ENCODE results near the gene PTPRN2. TPM values are rescaled to one million over a fixed set of nuclear protein-coding genes. Genes with fewer than 3 reads are reported as not detected.
A peak's percentile ranks its signal among the peaks of the same experiment; 100 is the strongest.
"Not testable (repeated sequence)": the region's sequence is repeated elsewhere in the genome, so short reads cannot be mapped to it uniquely, and the experiment has no call there.

PTPRN2 gene
- total RNA-seq, 1 experiment from 2014 or later, result 1.2 TPM

DNA sequence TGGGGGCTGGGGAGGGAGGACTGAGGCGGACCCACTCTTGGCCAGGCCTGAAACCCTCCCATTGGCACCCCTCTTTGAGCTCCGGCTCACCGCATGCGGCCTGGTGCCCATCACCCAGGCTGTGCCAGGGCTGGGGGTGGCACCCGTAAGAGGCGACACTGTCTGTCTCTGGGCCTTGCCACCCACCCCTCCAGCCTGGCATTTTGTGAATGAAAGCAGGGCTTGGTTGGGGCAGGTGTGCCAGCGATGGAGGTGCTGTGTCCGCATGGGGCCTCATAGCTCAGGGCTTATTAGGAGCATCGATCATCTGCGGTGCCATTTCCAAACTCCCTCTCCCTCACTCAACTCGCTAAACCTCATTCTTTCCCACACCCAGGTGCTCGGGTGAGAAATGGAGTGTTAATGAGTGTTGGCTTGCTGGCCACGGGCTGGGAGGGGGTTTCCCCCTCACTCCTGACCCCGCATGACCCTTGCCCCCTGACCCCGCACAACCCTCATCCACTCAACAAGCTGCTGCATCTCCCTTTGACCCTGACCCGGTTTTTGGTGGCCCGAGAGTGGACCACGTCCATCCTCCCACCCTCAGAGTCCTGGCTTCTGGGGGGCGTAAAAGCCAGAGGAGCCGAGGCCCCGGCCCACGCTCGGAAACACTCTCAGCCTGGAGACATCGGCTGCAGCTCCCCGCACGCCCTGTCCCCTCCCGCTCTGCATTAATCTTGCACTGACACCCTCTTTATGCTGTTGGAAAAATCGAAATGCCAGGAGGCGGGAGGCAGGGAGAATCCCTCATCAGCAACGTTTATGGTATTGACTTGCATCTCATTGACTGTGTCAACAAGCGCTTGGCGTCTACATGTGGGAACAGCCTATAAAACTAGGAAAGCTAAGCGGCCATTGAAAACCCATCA is 1089.6 kb downstream of the PTPRN2 start:
- Histone ChIP-seq H3K9me3 (replicated peaks) (no peaks in the 10 kb centered on the region), H3K36me3 (no peaks in the 10 kb centered on the region), H3K4me3 (no peak overlapping the region), H3K27me3 (replicated peaks) (no peaks in the 10 kb centered on the region), H3K4me1 (replicated peaks) (no peaks in the 10 kb centered on the region), H3K27ac (no peak overlapping the region)
- peak in 1 of 2 experiments; percentile 32 for DNase-seq (ENCODE audit: low read depth in 1 of 2, low spot score in 2 of 2)

DNA sequence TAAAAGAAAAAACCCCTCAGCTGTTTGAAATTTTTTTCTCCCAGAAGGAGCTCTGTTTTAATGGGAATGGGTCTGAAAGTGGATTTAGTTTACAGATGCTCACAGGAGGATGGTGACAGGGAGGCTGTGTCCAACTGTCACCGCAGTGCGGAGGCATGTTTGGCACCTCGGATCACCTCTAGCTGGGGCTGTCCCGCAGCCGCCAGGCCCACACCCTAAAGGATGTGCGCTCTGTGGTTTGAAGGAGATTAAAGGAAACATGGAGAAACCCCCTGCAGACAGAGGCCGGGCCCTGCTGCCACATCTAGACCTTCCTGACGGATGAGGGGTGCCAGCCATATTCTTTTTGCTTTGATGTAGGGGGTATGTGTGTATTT is 1090.3 kb downstream of the PTPRN2 start:
- no peak overlapping the region for H3K4me3 ChIP-seq
- H3K9me3 ChIP-seq (replicated peaks), result no peaks in the 10 kb centered on the region
- H3K36me3 ChIP-seq, result no peaks in the 10 kb centered on the region
- peak in 1 of 2 experiments; percentile 31 for DNase-seq (ENCODE audit: low read depth in 1 of 2, low spot score in 2 of 2)
- no peaks in the 10 kb centered on the region for H3K4me1 ChIP-seq (replicated peaks)
- H3K27ac ChIP-seq, result no peak overlapping the region
- no peaks in the 10 kb centered on the region for H3K27me3 ChIP-seq (replicated peaks)

DNA sequence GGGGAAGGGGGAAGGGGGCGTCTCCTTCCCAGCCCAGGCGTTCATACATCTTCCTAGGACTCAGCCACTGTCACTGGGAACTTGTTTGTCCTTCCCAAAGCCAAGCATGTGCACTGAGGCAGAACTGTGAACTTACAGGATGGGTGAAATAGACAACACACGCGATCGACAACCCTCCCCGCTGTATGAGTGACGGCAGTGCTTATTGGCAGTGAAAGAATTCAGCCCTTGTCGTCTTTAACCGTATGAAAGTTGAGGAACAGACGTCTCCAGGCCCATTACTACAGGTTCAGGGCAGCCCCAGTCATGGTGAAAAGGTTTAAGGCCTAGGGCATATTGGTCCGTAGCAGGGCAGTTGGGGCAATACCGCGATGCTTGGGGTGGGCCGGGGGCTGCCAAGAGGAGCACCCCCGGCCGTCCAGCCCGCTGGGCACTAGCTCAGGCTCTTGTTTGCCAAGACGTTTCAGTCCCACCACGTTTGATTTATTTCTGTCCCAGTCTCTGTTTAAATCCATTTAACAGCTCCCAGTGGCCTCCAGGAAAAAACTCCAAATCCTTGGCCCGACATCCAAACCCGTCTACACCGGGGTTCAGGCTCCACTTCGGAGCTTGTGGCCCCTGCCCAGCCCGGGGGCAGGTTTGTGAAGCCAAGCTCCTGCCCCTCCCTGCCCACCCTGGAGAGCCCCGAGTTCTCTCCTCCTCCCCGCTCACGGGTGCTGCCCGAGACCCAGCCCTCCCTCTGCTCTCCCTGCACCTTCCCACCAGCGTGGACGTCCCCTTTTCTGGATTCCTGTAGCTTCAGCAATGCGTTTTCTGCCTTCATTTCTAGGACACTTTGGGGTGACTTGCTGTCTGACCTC is 1091.0 kb downstream of the PTPRN2 start:
- no peak overlapping the region for H3K27ac ChIP-seq
- H3K36me3 ChIP-seq, result no peaks in the 10 kb centered on the region
- H3K9me3 ChIP-seq (replicated peaks), result no peaks in the 10 kb centered on the region
- H3K4me3 ChIP-seq, result no peak overlapping the region
- no peaks in the 10 kb centered on the region for H3K27me3 ChIP-seq (replicated peaks)
- DNase-seq (ENCODE audit: low read depth in 1 of 2, low spot score in 2 of 2), result peak in 1 of 2 experiments; percentile 33
- no peaks in the 10 kb centered on the region for H3K4me1 ChIP-seq (replicated peaks)

DNA sequence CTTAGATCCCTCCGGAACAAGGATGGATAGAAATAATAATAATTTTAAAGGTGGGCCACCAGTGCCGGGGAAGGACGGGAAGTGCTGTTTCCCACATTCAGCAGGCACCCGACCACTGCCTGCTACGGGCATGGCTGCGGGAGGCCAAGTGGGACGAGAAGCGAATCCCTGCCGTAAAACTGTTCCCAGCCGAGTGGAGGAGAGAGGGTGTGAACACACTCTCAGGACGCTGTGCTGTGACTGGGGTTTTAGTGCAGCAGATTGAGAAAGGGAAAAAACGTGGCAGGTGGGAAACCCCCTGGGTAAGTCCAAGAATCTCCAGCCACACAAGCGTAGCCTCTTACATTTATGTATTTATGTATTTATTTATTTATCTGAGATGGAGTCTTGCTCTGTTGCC is 1092.0 kb downstream of the PTPRN2 start:
- Histone ChIP-seq H3K27ac (no peak overlapping the region), H3K4me3 (no peak overlapping the region), H3K36me3 (no peaks in the 10 kb centered on the region), H3K4me1 (replicated peaks) (peaks cover 2% of the 10 kb centered on the region), H3K9me3 (replicated peaks) (no peaks in the 10 kb centered on the region), H3K27me3 (replicated peaks) (no peaks in the 10 kb centered on the region)
- peak in 1 of 2 experiments; percentile 25 for DNase-seq (ENCODE audit: low read depth in 1 of 2, low spot score in 2 of 2)

DNA sequence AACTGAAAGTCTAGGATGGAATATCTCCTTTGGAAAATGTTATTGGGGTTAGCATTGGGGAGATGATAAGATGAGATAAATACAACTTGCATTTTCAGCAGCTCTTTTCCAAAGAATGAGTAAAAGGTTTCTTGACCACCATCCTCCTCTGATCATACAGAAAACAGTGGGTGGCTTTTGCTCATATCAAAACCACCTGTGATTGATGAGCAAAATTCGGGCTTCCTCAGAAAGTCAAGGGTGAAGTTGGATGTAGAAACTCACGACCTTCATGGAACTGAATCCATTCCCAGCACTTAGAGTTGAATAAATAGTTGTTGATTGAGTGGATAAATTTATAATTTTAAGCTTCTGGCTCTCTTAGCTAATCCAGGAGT is 1092.5 kb downstream of the PTPRN2 start:
- DNase-seq (ENCODE audit: low read depth in 1 of 2, low spot score in 2 of 2), result no peak
- Histone ChIP-seq H3K27ac (no peak overlapping the region), H3K4me1 (replicated peaks) (peaks cover 6% of the 10 kb centered on the region), H3K36me3 (no peaks in the 10 kb centered on the region), H3K4me3 (no peak overlapping the region), H3K9me3 (replicated peaks) (no peaks in the 10 kb centered on the region), H3K27me3 (replicated peaks) (no peaks in the 10 kb centered on the region)

DNA sequence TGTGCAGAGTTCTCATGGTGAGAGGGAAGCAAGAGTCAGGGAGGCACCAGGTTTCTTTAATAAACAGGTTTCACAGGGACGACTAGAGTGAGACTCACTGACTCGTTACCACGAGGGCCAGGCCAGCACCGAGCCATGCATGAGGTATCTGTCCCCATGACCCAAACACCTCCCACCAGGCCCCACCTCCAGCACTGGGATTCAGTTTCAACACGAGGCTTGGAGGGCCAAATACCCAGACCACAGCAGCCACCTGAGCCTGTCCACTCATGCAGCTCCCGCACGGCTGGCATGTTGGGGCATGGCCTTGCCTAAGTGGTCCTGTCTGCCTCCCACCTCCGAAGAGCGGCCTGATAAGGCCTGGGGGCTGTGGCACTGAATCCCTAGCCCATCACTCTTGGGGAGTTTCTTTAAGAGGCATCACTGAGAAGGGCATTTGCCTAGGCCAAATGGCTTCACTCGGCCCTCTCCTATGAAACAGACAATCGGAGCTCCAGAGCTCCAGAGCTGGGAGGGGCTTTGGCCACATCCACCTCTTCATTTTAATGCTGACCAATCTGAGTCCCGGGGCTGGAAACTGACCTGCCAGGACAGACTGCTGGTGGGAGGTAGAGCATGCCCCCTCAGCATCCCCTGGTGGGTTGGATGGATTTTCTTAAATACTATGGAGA is 1093.0 kb downstream of the PTPRN2 start:
- Histone ChIP-seq H3K27ac (no peak overlapping the region), H3K4me3 (no peak overlapping the region), H3K4me1 (replicated peaks) (peaks cover 10% of the 10 kb centered on the region), H3K27me3 (replicated peaks) (no peaks in the 10 kb centered on the region), H3K9me3 (replicated peaks) (no peaks in the 10 kb centered on the region), H3K36me3 (no peaks in the 10 kb centered on the region)
- peak in 1 of 2 experiments; percentile 36 for DNase-seq (ENCODE audit: low read depth in 1 of 2, low spot score in 2 of 2)

DNA sequence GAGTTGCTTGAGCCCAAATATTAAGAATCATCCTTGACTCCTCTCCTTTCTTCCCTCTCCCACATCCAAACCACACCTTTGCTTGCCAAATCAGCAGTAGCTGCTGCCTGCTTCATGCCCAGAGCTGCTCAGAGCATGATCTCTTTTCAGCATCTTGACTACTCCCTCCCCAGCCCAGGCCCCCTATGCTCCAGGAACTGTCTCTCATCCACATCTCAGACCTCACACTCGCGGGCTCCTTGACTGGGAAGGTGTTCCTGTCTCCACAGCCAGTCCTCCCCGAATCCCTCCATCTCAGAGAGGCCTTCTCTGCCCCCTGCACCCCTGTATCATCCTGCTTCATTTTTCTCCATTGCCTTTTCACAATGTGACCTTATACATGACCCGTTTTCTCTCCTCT is 1093.8 kb downstream of the PTPRN2 start:
- Histone ChIP-seq H3K27ac (no peak overlapping the region), H3K4me1 (replicated peaks) (peaks cover 12% of the 10 kb centered on the region), H3K9me3 (replicated peaks) (no peaks in the 10 kb centered on the region), H3K27me3 (replicated peaks) (no peaks in the 10 kb centered on the region), H3K4me3 (no peak overlapping the region), H3K36me3 (no peaks in the 10 kb centered on the region)
- DNase-seq (ENCODE audit: low read depth in 1 of 2, low spot score in 2 of 2), result peak in 1 of 2 experiments; percentile 31

DNA sequence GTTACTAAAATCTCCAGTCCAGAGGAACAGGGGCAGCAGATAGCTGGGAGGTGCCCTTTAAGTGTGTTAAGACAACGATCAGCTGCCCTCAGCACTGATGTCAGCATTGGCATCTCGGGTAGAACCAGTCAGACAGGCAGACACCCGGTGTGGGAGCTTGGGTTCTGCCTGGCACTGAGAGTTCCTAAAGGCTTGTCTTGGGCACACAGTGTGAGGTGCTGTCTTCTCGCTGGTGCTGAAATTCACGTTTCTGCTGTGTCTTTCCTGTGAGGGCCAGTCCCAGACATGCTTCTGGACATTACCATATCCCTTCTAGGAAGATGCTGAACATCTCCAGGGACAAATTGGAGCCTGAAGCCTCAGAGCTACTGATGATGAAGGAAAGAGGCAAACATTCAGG is 1094.6 kb downstream of the PTPRN2 start:
- Histone ChIP-seq H3K9me3 (replicated peaks) (no peaks in the 10 kb centered on the region), H3K27me3 (replicated peaks) (no peaks in the 10 kb centered on the region), H3K4me3 (no peak overlapping the region), H3K36me3 (no peaks in the 10 kb centered on the region), H3K4me1 (replicated peaks) (peaks cover 13% of the 10 kb centered on the region), H3K27ac (no peak overlapping the region)
- peak in 1 of 2 experiments; percentile 22 for DNase-seq (ENCODE audit: low read depth in 1 of 2, low spot score in 2 of 2)

DNA sequence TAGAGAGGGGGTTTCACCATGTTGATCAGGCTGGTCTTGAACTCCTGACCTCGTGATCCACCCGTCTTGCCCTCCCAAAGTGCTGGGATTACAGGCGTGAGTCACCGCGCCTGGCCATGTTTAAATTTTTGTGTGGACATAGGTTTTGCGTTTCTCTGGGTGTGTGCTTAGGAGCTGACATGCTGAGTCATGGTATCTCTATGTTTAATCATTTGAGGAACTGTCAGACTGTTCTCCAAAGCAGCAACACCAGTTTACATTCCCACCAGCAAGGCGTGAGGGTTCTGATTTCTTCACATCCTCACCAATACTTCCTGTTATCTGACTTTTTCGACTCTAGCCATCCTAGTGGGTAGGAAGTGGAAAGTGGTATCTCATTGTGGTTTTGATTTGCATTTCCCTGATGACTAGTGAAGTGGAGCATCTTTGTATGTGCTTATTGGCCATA is 1097.1 kb downstream of the PTPRN2 start:
- Histone ChIP-seq H3K27me3 (replicated peaks) (no peaks in the 10 kb centered on the region), H3K27ac (peak overlapping the region; percentile 50), H3K9me3 (replicated peaks) (no peaks in the 10 kb centered on the region), H3K4me3 (no peak overlapping the region), H3K36me3 (no peaks in the 10 kb centered on the region), H3K4me1 (replicated peaks) (peaks cover 13% of the 10 kb centered on the region)
- DNase-seq (ENCODE audit: low read depth in 1 of 2, low spot score in 2 of 2), result peak; percentile 67 to 72

DNA sequence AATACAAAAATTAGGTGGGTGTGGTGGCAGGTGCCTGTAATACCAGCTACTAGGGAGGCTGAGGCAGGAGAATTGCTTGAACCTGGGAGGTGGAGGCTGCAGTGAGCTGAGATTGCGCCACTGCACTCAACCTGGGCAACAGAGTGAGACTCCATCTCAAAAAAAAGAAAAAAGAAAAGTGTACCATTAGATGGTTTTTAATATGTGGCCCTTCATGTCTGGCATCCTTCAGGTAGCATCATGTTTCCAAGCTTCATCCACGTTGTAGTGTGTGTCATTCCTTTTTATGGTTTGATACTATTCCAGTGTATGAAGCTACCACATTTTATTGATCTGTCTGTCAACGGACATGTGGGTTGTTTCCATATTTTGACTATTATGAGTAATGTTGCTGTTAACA is 1097.8 kb downstream of the PTPRN2 start:
- not testable (repeated sequence) for H3K4me3 ChIP-seq; DNase-seq (ENCODE audit: low read depth in 1 of 2, low spot score in 2 of 2); H3K27me3 ChIP-seq (replicated peaks); H3K36me3 ChIP-seq; H3K9me3 ChIP-seq (replicated peaks)
- peak overlapping the region; percentile 50 for H3K27ac ChIP-seq
- peaks cover 13% of the 10 kb centered on the region for H3K4me1 ChIP-seq (replicated peaks)

Other genes with a start within 250 kb of the PTPRN2 start
- gene NCAPG2, start 117.0 kb upstream of the PTPRN2 start, total RNA-seq (2014; rRNA removed; shearing (Covaris generic)), result 54.5 and 61.4 TPM in 2 replicates
- gene ESYT2, start 241.7 kb upstream of the PTPRN2 start, total RNA-seq (2014; rRNA removed; shearing (Covaris generic)), result 74.7 and 89.6 TPM in 2 replicates